Epithelial cell of proximal tubule (primary cell): Measurements from ENCODE around the gene SLC5A4. TPM values are rescaled to one million over a fixed set of nuclear protein-coding genes. Genes with fewer than 3 reads are reported as not detected.

Experiments
- DNase-seq: peaks from one replicate; pipeline ENCODE4 v3.0.0-alpha.2; 2011; ENCODE audit warnings: low read depth
- H3K4me3 ChIP-seq: 2 replicates; pipeline ENCODE4 v1.5.1; 2011; ENCODE audit warnings: low read depth, mild to moderate bottlenecking, low read length
- CTCF ChIP-seq: conservative IDR thresholded peaks from 2 replicates; pipeline ENCODE4 v1.5.1; 2012; ENCODE audit warnings: low read depth, mild to moderate bottlenecking, low read length
- total RNA-seq: library from RNA; depleted of rRNA; stranded (reverse); fragments of >200 nt; gene quantifications from 2 replicates; pipeline ENCODE4 v1.2.3, GENCODE V29; 2015

The SLC5A4 gene
- total RNA-seq, 1 donor from 2014 or later = not detected

DNA sequence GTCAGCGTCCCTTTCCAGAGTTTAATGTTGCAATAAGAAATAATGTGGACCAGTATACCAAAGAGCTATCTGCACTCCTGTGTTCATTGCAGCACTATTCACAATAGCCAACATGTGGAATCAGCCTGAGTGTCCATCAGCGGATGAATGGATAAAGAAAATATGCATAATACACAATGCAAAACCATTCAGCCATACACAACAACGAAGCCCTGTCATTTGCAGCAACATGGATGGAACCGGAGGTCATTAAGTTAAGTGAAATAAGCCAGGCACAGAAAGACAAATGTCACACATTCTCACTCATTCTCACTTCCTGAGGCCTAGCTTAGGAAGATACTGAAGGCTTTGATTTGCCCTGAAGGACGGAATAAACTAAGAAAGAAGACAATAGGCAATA is 22.1 kb downstream of the SLC5A4 start:
- no peak for TF ChIP-seq CTCF
- H3K4me3 ChIP-seq = no peak overlapping the region
- no peak for DNase-seq

- TF ChIP-seq CTCF = no peak
- H3K4me3 ChIP-seq = no peak overlapping the region
- no peak for DNase-seq
Observed at GRCh38 chr22:32232191-32232830, 22.8 kb downstream of the SLC5A4 start.

DNA sequence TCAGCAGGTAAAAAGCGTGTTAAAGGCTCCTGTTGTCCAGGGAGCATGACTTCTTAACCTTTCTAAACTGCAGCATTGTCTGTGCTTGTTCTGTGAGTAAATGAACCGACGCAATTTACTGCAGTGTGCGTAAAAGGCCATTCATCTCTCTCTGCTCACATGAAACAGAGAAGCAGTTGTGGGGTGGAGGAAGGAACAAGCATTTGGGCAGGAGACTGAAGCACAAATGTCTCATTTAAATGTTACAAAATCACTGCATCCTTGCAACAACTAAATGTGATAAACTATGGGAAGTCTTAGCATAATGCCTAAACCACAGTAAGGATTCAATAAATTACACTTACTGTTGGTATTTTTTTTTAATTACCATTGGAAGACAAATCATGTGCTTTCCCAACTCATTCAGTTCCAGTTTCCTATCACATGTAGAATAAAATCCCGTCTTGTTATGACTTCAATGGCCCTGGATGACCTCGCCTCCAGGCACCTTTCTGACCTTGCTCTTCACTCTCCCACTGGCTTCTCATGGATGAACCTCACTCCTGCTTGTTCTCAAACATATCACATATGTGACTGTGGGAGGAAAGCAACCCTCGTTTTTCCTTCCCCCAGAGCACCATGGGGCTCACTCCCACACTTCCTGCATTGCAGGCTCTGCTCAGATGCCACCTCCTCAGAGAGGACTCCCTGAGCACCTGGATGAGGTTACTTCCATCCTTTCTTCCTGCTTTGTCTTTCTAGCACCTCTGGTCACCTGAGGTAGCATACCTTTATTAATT is 28.6 kb downstream of the SLC5A4 start:
- H3K4me3 ChIP-seq = no peak overlapping the region
- TF ChIP-seq CTCF = no peak
- no peak for DNase-seq

DNA sequence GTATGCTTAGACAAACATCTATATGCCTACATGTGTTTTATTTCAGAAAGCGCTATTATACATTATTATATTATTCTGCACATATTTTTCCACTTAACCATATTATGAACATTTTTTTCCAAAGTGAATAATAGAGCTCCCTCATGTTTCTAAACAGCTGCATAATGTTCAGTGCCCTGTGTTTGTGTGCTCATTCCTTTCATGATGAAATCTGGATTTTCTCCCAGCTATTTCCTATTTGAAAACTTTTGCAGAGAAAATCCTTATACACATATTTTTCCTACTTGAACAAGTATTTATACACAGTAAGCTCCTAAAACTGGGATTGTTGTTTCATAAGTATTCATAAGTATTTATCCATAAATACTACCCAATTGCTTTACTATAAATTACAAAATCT is 32.2 kb downstream of the SLC5A4 start:
- H3K4me3 ChIP-seq = no peak overlapping the region
- DNase-seq = no peak
- no peak for TF ChIP-seq CTCF

DNA sequence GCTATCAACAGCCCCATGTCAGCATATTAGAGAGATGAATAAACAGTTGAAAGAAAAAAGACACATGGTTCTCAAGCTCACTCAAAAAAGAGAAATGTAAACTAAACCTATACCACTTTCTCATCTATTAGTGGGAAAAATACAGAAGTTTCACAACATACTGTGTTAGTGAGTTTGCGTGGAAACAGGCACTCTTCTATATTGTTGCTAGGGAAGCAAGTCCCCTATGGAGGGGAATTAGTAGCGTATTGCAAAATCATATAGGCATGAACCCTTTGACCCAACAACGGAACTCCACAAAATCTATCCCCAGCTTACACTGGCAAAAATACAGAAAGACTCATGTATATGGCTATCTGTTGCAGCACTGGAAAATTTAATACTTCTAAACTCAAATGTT is 36.1 kb downstream of the SLC5A4 start:
- TF ChIP-seq CTCF = no peak
- DNase-seq = no peak

GRCh38 chr22:32218470-32218869 is 36.7 kb downstream of the SLC5A4 start:
- no peak for TF ChIP-seq CTCF
- no peak for DNase-seq
- H3K4me3 ChIP-seq = no peak overlapping the region

More for the DNA sequence above, 36.1 kb downstream of the SLC5A4 start:
- no peak overlapping the region for H3K4me3 ChIP-seq
